ENCODE results near the gene HEBP2.

The HEBP2 gene

GRCh38 chr6:138415125-138415524 is 11.1 kb downstream of the HEBP2 start:
- H3K9me3 ChIP-seq (ENCODE audit: insufficient read depth, low read length, severe bottlenecking), result no peaks in the 10 kb centered on the region
- H3K4me1 ChIP-seq (ENCODE audit: insufficient read depth, low read length), result no peaks in the 10 kb centered on the region
- H3K4me2 ChIP-seq (ENCODE audit: insufficient read depth, low read length), result no peak overlapping the region
- no peak for DNase-seq
- no peaks in the 10 kb centered on the region for H3K79me2 ChIP-seq (ENCODE audit: insufficient read depth, low read length)
- no peak for TF ChIP-seq EZH2 (IDR thresholded peaks at IDR 0.05; ENCODE audit: borderline replicate concordance, low read depth, low read length, severe bottlenecking)
- TF ChIP-seq, protein P1, sequence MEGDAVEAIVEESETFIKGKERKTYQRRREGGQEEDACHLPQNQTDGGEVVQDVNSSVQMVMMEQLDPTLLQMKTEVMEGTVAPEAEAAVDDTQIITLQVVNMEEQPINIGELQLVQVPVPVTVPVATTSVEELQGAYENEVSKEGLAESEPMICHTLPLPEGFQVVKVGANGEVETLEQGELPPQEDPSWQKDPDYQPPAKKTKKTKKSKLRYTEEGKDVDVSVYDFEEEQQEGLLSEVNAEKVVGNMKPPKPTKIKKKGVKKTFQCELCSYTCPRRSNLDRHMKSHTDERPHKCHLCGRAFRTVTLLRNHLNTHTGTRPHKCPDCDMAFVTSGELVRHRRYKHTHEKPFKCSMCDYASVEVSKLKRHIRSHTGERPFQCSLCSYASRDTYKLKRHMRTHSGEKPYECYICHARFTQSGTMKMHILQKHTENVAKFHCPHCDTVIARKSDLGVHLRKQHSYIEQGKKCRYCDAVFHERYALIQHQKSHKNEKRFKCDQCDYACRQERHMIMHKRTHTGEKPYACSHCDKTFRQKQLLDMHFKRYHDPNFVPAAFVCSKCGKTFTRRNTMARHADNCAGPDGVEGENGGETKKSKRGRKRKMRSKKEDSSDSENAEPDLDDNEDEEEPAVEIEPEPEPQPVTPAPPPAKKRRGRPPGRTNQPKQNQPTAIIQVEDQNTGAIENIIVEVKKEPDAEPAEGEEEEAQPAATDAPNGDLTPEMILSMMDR (IDR thresholded peaks at IDR 0.05; ENCODE audit: borderline replicate concordance, extremely low read depth, low read length, poor library complexity, severe bottlenecking), result no peak
- no peaks in the 10 kb centered on the region for H3K27me3 ChIP-seq (ENCODE audit: insufficient read depth, low read length, poor library complexity)
- H3K36me3 ChIP-seq (ENCODE audit: insufficient read depth, low read length), result no peaks in the 10 kb centered on the region
- H3K27ac ChIP-seq (ENCODE audit: low read length), result no peak overlapping the region
- no peak for ATAC-seq (ENCODE audit: insufficient read depth, low read depth)
- no peak overlapping the region for H3K4me3 ChIP-seq (ENCODE audit: low read depth in 1 of 2, low read length in 2 of 2)
- no peak overlapping the region for H3K9ac ChIP-seq (ENCODE audit: low read depth, low read length)
- no peaks in the 10 kb centered on the region for H4K20me1 ChIP-seq (ENCODE audit: insufficient read depth, low read length)
- no peak overlapping the region for H2AFZ ChIP-seq (ENCODE audit: low read depth, low read length)

- H3K27ac ChIP-seq (ENCODE audit: low read length), result no peak overlapping the region
- TF ChIP-seq, protein P1 (IDR thresholded peaks at IDR 0.05; ENCODE audit: borderline replicate concordance, extremely low read depth, low read length, poor library complexity, severe bottlenecking), result no peak
- no peak for TF ChIP-seq EZH2 (IDR thresholded peaks at IDR 0.05; ENCODE audit: borderline replicate concordance, low read depth, low read length, severe bottlenecking)
- no peaks in the 10 kb centered on the region for H4K20me1 ChIP-seq (ENCODE audit: insufficient read depth, low read length)
- no peak overlapping the region for H3K4me3 ChIP-seq (ENCODE audit: low read depth in 1 of 2, low read length in 2 of 2)
- no peaks in the 10 kb centered on the region for H3K79me2 ChIP-seq (ENCODE audit: insufficient read depth, low read length)
- H3K9me3 ChIP-seq (ENCODE audit: insufficient read depth, low read length, severe bottlenecking), result no peaks in the 10 kb centered on the region
- DNase-seq (no peak), ATAC-seq (ENCODE audit: insufficient read depth, low read depth) (no peak)
- no peaks in the 10 kb centered on the region for H3K4me1 ChIP-seq (ENCODE audit: insufficient read depth, low read length)
- no peak overlapping the region for H2AFZ ChIP-seq (ENCODE audit: low read depth, low read length)
- no peak overlapping the region for H3K4me2 ChIP-seq (ENCODE audit: insufficient read depth, low read length)
- H3K27me3 ChIP-seq (ENCODE audit: insufficient read depth, low read length, poor library complexity), result no peaks in the 10 kb centered on the region
- H3K36me3 ChIP-seq (ENCODE audit: insufficient read depth, low read length), result no peaks in the 10 kb centered on the region
- H3K9ac ChIP-seq (ENCODE audit: low read depth, low read length), result no peak overlapping the region
These were observed 12.2 kb downstream of the HEBP2 start for GRCh38 chr6:138416206-138416605.

- H3K79me2 ChIP-seq (ENCODE audit: insufficient read depth, low read length), result no peaks in the 10 kb centered on the region
- no peak overlapping the region for H3K4me2 ChIP-seq (ENCODE audit: insufficient read depth, low read length)
- DNase-seq, result no peak
- no peak overlapping the region for H3K9ac ChIP-seq (ENCODE audit: low read depth, low read length)
- no peaks in the 10 kb centered on the region for H3K4me1 ChIP-seq (ENCODE audit: insufficient read depth, low read length)
- H3K9me3 ChIP-seq (ENCODE audit: insufficient read depth, low read length, severe bottlenecking), result no peaks in the 10 kb centered on the region
- no peaks in the 10 kb centered on the region for H3K27me3 ChIP-seq (ENCODE audit: insufficient read depth, low read length, poor library complexity)
- no peak for ATAC-seq (ENCODE audit: insufficient read depth, low read depth)
- H3K27ac ChIP-seq (ENCODE audit: low read length), result no peak overlapping the region
- H2AFZ ChIP-seq (ENCODE audit: low read depth, low read length), result no peak overlapping the region
- no peaks in the 10 kb centered on the region for H3K36me3 ChIP-seq (ENCODE audit: insufficient read depth, low read length)
- no peaks in the 10 kb centered on the region for H4K20me1 ChIP-seq (ENCODE audit: insufficient read depth, low read length)
- TF ChIP-seq, protein P1 (IDR thresholded peaks at IDR 0.05; ENCODE audit: borderline replicate concordance, extremely low read depth, low read length, poor library complexity, severe bottlenecking), result no peak
- no peak for TF ChIP-seq EZH2 (IDR thresholded peaks at IDR 0.05; ENCODE audit: borderline replicate concordance, low read depth, low read length, severe bottlenecking)
- no peak overlapping the region for H3K4me3 ChIP-seq (ENCODE audit: low read depth in 1 of 2, low read length in 2 of 2)
These were observed 13.6 kb downstream of the HEBP2 start for GRCh38 chr6:138417493-138418117.

Data from DND-41 (cell line).